RWPE2 (cell line): ENCODE results near the gene PPP1R13B.

Source experiments
- ATAC-seq: fragments of 200-7000 bp; cut with Tn5 transposase; 3 replicates; pipeline ENCODE4 v1.9.1; 2021; ENCODE audit warnings: low read depth
- DNase-seq: peaks from one replicate; pipeline ENCODE4 v3.0.0-alpha.2; 2020; ENCODE audit warnings: low spot score
- H3K27ac ChIP-seq: fragments of 450-650 bp; 2 replicates; pipeline ENCODE4 v1.5.1; 2017; ENCODE audit warnings: mild to moderate bottlenecking; ENCODE audit not compliant: poor library complexity, severe bottlenecking
- H3K27me3 ChIP-seq: fragments of 250-450 bp; sonication (Bioruptor Pico); 2 replicates; pipeline ENCODE4 v1.5.1; 2021; ENCODE audit warnings: mild to moderate bottlenecking, moderate library complexity; ENCODE audit not compliant: insufficient read depth, poor library complexity, severe bottlenecking
- H3K36me3 ChIP-seq: fragments of 250-450 bp; sonication (Bioruptor Pico); 2 replicates; pipeline ENCODE4 v1.5.1; 2020; ENCODE audit warnings: low read depth, mild to moderate bottlenecking, moderate library complexity
- H3K4me1 ChIP-seq: fragments of 250-450 bp; sonication (Bioruptor Pico); 2 replicates; pipeline ENCODE4 v1.5.1; 2021; ENCODE audit warnings: mild to moderate bottlenecking, moderate library complexity; ENCODE audit not compliant: insufficient read depth, poor library complexity, severe bottlenecking
- H3K4me3 ChIP-seq: fragments of 250-450 bp; sonication (Bioruptor Pico); 2 replicates; pipeline ENCODE4 v1.5.1; 2021; ENCODE audit warnings: mild to moderate bottlenecking, moderate library complexity; ENCODE audit not compliant: severe bottlenecking
- H3K9me3 ChIP-seq: fragments of 250-450 bp; sonication (Bioruptor Pico); 2 replicates; pipeline ENCODE4 v1.5.1; 2021; ENCODE audit warnings: mild to moderate bottlenecking, moderate library complexity; ENCODE audit not compliant: severe bottlenecking
- CTCF ChIP-seq: fragments of 450-650 bp; IDR thresholded peaks from one replicate; pipeline ENCODE4 v1.5.1; 2017; ENCODE audit warnings: mild to moderate bottlenecking, moderate library complexity; ENCODE audit not compliant: poor library complexity, severe bottlenecking

The PPP1R13B gene

GRCh38 chr14:103690332-103690731, 157.0 kb downstream of the PPP1R13B start:
- no peak for DNase-seq
- Histone ChIP-seq H3K4me1 (peaks cover 17% of the 10 kb centered on the region), H3K27ac (no peak overlapping the region), H3K27me3 (no peaks in the 10 kb centered on the region), H3K4me3 (no peak overlapping the region), H3K9me3 (no peaks in the 10 kb centered on the region), H3K36me3 (peaks cover 90% of the 10 kb centered on the region)
- no peak for TF ChIP-seq CTCF
- no peak for ATAC-seq

GRCh38 chr14:103688906-103689902, 158.2 kb downstream of the PPP1R13B start:
- ATAC-seq (no peak), DNase-seq (no peak)
- H3K4me1 ChIP-seq = peaks cover 17% of the 10 kb centered on the region
- H3K9me3 ChIP-seq = no peaks in the 10 kb centered on the region
- TF ChIP-seq CTCF = no peak
- no peaks in the 10 kb centered on the region for H3K27me3 ChIP-seq
- peaks cover 90% of the 10 kb centered on the region for H3K36me3 ChIP-seq
- H3K27ac ChIP-seq = no peak overlapping the region
- no peak overlapping the region for H3K4me3 ChIP-seq

- H3K4me1 ChIP-seq = peaks cover 12% of the 10 kb centered on the region
- no peak for ATAC-seq
- no peak overlapping the region for H3K4me3 ChIP-seq
- no peak overlapping the region for H3K27ac ChIP-seq
- no peaks in the 10 kb centered on the region for H3K27me3 ChIP-seq
- peaks cover 90% of the 10 kb centered on the region for H3K36me3 ChIP-seq
- no peak for DNase-seq
- no peak for TF ChIP-seq CTCF
- H3K9me3 ChIP-seq = no peaks in the 10 kb centered on the region
Measured at GRCh38 chr14:103688441-103688840, 158.9 kb downstream of the PPP1R13B start.

GRCh38 chr14:103687712-103688111, 159.7 kb downstream of the PPP1R13B start:
- H3K27me3 ChIP-seq = no peaks in the 10 kb centered on the region
- DNase-seq (no peak), ATAC-seq (no peak)
- peaks cover 90% of the 10 kb centered on the region for H3K36me3 ChIP-seq
- no peak overlapping the region for H3K4me3 ChIP-seq
- no peak overlapping the region for H3K27ac ChIP-seq
- H3K4me1 ChIP-seq = peaks cover 5% of the 10 kb centered on the region
- no peak for TF ChIP-seq CTCF
- H3K9me3 ChIP-seq = no peaks in the 10 kb centered on the region
